Peyer's patch (tissue), 4 donors: ENCODE measurements around the gene POLR1F.

Experiments
- POLR2A ChIP-seq, 2 donors: fragments of 450-650 bp; IDR thresholded peaks; one replicate each; pipeline ENCODE4 v1.5.1; 2017; ENCODE audit warnings: antibody characterized with exemption in 2 of 2, mild to moderate bottlenecking in 2 of 2, moderate library complexity in 2 of 2
- TF ChIP-seq, protein P1 (sequence below), 6 experiments: fragments of 450-650 bp in 4 of 6; fragments of 200-600 bp in 2 of 6; sonication (generic) in 1 of 6; IDR thresholded peaks; one replicate each; pipeline ENCODE4 v1.5.1; 2017 to 2019; ENCODE audit warnings: antibody characterized with exemption in 6 of 6, mild to moderate bottlenecking in 3 of 6, moderate library complexity in 1 of 6

DNA sequence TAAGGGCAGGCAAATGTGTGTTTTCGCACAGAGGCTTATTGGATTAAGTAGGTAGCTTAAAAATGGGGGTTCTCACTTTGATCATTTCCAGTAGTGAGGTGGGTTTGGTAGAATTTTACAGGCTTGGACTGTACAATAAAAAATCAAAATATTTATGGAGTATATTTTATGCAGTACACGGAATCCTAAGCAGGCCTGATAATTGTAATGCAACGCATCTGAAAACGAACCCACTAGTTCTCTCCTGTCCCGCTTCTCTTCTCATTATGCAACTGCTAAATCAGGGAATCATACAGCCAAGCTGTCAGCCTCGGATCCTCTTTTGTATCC, 377 bp upstream of the POLR1F start:
- TF ChIP-seq, protein P1, sequence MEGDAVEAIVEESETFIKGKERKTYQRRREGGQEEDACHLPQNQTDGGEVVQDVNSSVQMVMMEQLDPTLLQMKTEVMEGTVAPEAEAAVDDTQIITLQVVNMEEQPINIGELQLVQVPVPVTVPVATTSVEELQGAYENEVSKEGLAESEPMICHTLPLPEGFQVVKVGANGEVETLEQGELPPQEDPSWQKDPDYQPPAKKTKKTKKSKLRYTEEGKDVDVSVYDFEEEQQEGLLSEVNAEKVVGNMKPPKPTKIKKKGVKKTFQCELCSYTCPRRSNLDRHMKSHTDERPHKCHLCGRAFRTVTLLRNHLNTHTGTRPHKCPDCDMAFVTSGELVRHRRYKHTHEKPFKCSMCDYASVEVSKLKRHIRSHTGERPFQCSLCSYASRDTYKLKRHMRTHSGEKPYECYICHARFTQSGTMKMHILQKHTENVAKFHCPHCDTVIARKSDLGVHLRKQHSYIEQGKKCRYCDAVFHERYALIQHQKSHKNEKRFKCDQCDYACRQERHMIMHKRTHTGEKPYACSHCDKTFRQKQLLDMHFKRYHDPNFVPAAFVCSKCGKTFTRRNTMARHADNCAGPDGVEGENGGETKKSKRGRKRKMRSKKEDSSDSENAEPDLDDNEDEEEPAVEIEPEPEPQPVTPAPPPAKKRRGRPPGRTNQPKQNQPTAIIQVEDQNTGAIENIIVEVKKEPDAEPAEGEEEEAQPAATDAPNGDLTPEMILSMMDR (IDR thresholded peaks at IDR 0.05): no peak
- no peak for TF ChIP-seq POLR2A (IDR thresholded peaks at IDR 0.05)
